Spleen (tissue), 7 donors: ENCODE results near the gene NCOA1.

ENCODE experiments used
- POLR2AphosphoS5 ChIP-seq, 3 donors: sonication (generic); formaldehyde crosslinking; IDR thresholded peaks; one replicate each; pipeline ENCODE4 v1.5.1; 2017; ENCODE audit warnings: antibody characterized with exemption in 3 of 3
- TF ChIP-seq, protein P1 (sequence below), 11 experiments: fragments of 200-600 bp in 7 of 11; fragments of 450-650 bp in 4 of 11; sonication (generic) in 4 of 11; IDR thresholded peaks in 8 of 11; conservative IDR thresholded peaks in 3 of 11; 1 replicate in 7 of 11; 2 replicates in 4 of 11; pipeline versions ENCODE4 v1.4.0 to v1.8.0; 2016 to 2021; ENCODE audit warnings: antibody characterized with exemption in 11 of 11, inconsistent platforms in 4 of 11, mild to moderate bottlenecking in 1 of 11
- donor health status: DM: no; HTN: no; CAD: no; lungs with moderate emphysema.
- donor health status: DM: no; HTN: no; CAD: no.
- donor health status: DM: no; HTN: no; CAD: no.

DNA sequence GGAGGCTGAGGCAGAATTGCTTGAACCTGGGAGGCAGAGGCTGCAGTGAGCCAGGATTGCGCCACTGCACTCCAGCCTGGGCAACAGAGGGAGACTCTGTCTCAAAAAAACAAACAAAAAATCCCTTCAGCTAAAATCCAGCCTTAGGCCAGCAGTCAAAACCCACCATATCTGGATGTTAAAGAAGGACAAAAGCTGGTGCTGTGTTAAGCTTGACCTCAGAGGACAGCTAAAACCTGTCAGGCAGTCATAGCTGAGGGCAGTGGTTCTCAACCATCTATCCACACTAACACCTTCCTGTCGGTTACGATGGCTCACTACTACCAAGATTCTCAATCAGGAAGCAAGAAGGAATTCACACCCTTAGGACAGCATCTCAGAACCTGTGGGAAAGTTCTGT is 292.6 kb downstream of the NCOA1 start:
- TF ChIP-seq POLR2AphosphoS5 (IDR thresholded peaks at IDR 0.05): no peak
- TF ChIP-seq, protein P1, sequence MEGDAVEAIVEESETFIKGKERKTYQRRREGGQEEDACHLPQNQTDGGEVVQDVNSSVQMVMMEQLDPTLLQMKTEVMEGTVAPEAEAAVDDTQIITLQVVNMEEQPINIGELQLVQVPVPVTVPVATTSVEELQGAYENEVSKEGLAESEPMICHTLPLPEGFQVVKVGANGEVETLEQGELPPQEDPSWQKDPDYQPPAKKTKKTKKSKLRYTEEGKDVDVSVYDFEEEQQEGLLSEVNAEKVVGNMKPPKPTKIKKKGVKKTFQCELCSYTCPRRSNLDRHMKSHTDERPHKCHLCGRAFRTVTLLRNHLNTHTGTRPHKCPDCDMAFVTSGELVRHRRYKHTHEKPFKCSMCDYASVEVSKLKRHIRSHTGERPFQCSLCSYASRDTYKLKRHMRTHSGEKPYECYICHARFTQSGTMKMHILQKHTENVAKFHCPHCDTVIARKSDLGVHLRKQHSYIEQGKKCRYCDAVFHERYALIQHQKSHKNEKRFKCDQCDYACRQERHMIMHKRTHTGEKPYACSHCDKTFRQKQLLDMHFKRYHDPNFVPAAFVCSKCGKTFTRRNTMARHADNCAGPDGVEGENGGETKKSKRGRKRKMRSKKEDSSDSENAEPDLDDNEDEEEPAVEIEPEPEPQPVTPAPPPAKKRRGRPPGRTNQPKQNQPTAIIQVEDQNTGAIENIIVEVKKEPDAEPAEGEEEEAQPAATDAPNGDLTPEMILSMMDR (IDR thresholded peaks at IDR 0.05 in 8 of 11, conservative IDR thresholded peaks at IDR 0.05 in 3 of 11): no peak
